OCI-M2 (cell line): ENCODE data around the gene ITGAD.
"Not testable (repeated sequence)": the region's sequence is repeated elsewhere in the genome, so short reads cannot be mapped to it uniquely, and the experiment has no call there.

ENCODE experiments used
- DNase-seq: peaks from one replicate; lab custom pipeline; 2025; ENCODE audit not compliant: unreplicated experiment; lab: John Stamatoyannopoulos, UW

ITGAD gene

GRCh38 chr16:31403590-31404352, 10.6 kb downstream of the ITGAD start:
- no peak for DNase-seq

- no peak for DNase-seq
Observed at GRCh38 chr16:31404353-31405064, 11.4 kb downstream of the ITGAD start.

GRCh38 chr16:31407406-31407805, 14.3 kb downstream of the ITGAD start:
- DNase-seq = no peak

- no peak for DNase-seq
Observed at GRCh38 chr16:31409433-31409832, 16.3 kb downstream of the ITGAD start.

GRCh38 chr16:31410082-31410481, 16.9 kb downstream of the ITGAD start:
- no peak for DNase-seq

- DNase-seq = no peak
Observed at GRCh38 chr16:31411024-31411844, 18.1 kb downstream of the ITGAD start.

- no peak for DNase-seq
Observed at GRCh38 chr16:31412750-31413149, 19.6 kb downstream of the ITGAD start.

GRCh38 chr16:31413381-31413780, 20.2 kb downstream of the ITGAD start:
- no peak for DNase-seq

- DNase-seq = no peak
Observed at GRCh38 chr16:31413943-31414342, 20.8 kb downstream of the ITGAD start.

- no peak for DNase-seq
Observed at GRCh38 chr16:31414706-31415105, 21.6 kb downstream of the ITGAD start.

GRCh38 chr16:31416371-31416770, 23.2 kb downstream of the ITGAD start:
- no peak for DNase-seq

GRCh38 chr16:31417036-31417435, 23.9 kb downstream of the ITGAD start:
- DNase-seq = not testable (repeated sequence)

- DNase-seq = no peak
Observed at GRCh38 chr16:31417916-31418315, 24.8 kb downstream of the ITGAD start.

GRCh38 chr16:31420037-31420436, 26.9 kb downstream of the ITGAD start:
- DNase-seq = no peak

GRCh38 chr16:31421587-31421986, 28.5 kb downstream of the ITGAD start:
- no peak for DNase-seq

GRCh38 chr16:31423241-31423640, 30.1 kb downstream of the ITGAD start:
- DNase-seq = no peak

- no peak for DNase-seq
Observed at GRCh38 chr16:31423801-31424200, 30.7 kb downstream of the ITGAD start.

GRCh38 chr16:31427441-31428278, 34.5 kb downstream of the ITGAD start:
- DNase-seq = no peak

GRCh38 chr16:31428279-31428597, 35.1 kb downstream of the ITGAD start, which contains the start of gene COX6A2:
Gene COX6A2, minus strand, starts transcription at chr16:31428360. Its CDS starts 35 bp downstream, at chr16:31428325.
- DNase-seq = no peak

- no peak for DNase-seq
Observed at GRCh38 chr16:31428638-31429247, 35.6 kb downstream of the ITGAD start.
